DND-41 (cell line): Measurements from ENCODE around the gene PLCL1.

Experiments
- CTCF ChIP-seq: IDR thresholded peaks from 2 replicates; pipeline ENCODE4 v1.5.1; 2012; ENCODE audit warnings: borderline replicate concordance, low read length, moderate library complexity, mild to moderate bottlenecking; ENCODE audit not compliant: poor library complexity, severe bottlenecking; ENCODE audit errors: extremely low read depth
- EZH2 ChIP-seq: IDR thresholded peaks from 3 replicates; pipeline ENCODE4 v1.6.1; 2012; ENCODE audit warnings: borderline replicate concordance, low read depth, mild to moderate bottlenecking, moderate library complexity, low read length, inconsistent platforms; ENCODE audit not compliant: severe bottlenecking

GRCh38 chr2:197867624-197868023, 63.2 kb downstream of the PLCL1 start:
- TF ChIP-seq CTCF (no peak), EZH2 (no peak)
